ENCODE results near the gene ZNF624. TPM values are rescaled to one million over a fixed set of nuclear protein-coding genes. Genes with fewer than 3 reads are reported as not detected.

ZNF624 gene
- total RNA-seq, 1 donor from 2014 or later: 15.5 TPM

DNA sequence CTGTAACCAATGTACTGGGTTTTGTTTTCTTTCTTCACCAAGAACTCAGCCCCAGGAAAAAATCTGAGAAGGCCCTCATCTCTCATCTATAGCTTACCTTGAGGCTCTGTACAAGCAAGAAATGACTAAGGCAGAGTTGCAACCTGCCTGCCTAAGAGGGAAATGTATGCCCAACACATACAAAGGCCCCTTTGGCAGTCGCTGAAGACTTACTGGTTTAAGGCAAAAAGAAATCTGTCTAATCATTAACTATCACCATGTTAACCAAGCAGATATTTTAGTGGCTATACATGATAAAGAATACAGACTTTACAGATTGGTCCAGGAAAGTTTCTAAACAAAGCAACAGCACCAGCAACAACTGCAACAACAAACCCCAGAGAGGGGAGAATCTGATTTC lies 14.2 kb downstream of the ZNF624 start:
- Histone ChIP-seq H3K4me3 (no peak overlapping the region), H3K9me3 (no peaks in the 10 kb centered on the region), H3K36me3 (peaks cover 0 to 7% of the 10 kb centered on the region in 2 donors), H3K27ac (no peak overlapping the region), H3K4me1 (no peaks in the 10 kb centered on the region), H3K27me3 (no peaks in the 10 kb centered on the region)
- TF ChIP-seq, protein P1, sequence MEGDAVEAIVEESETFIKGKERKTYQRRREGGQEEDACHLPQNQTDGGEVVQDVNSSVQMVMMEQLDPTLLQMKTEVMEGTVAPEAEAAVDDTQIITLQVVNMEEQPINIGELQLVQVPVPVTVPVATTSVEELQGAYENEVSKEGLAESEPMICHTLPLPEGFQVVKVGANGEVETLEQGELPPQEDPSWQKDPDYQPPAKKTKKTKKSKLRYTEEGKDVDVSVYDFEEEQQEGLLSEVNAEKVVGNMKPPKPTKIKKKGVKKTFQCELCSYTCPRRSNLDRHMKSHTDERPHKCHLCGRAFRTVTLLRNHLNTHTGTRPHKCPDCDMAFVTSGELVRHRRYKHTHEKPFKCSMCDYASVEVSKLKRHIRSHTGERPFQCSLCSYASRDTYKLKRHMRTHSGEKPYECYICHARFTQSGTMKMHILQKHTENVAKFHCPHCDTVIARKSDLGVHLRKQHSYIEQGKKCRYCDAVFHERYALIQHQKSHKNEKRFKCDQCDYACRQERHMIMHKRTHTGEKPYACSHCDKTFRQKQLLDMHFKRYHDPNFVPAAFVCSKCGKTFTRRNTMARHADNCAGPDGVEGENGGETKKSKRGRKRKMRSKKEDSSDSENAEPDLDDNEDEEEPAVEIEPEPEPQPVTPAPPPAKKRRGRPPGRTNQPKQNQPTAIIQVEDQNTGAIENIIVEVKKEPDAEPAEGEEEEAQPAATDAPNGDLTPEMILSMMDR (IDR thresholded peaks at IDR 0.05): no peak
- TF ChIP-seq POLR2AphosphoS5 (IDR thresholded peaks at IDR 0.05; ENCODE audit: insufficient read depth in 1 of 2, low read depth in 1 of 2) (no peak), POLR2A (IDR thresholded peaks at IDR 0.05) (no peak)
- intact Hi-C loops (cut with DNase I): no loop called here
- DNase-seq (ENCODE audit: extremely low spot score in 2 of 2): no peak

DNA sequence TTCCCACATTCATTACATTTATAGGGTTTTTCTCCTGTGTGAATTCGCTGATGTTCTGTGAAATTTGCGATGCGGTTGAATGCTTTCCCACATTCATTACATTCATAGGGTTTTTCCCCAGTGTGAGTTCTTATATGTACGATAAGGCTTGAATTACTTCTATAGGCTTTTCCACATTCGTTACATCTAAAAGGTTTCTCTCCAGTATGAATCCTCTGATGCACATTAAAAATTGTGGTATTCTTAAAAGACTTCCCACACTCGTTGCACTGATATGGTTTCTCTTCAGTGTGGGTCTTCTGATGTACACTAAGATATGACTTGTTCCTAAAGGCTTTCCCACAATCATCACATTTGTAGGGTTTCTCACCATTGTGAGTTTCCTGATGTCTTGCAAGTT lies 30.4 kb downstream of the ZNF624 start:
- Histone ChIP-seq H3K4me3 (no peak overlapping the region), H3K9me3 (peaks cover 28% of the 10 kb centered on the region), H3K27me3 (no peaks in the 10 kb centered on the region), H3K36me3 (peaks cover 0 to 39% of the 10 kb centered on the region in 2 donors), H3K4me1 (no peaks in the 10 kb centered on the region), H3K27ac (no peak overlapping the region)
- TF ChIP-seq POLR2A (IDR thresholded peaks at IDR 0.05) (no peak), POLR2AphosphoS5 (IDR thresholded peaks at IDR 0.05; ENCODE audit: insufficient read depth in 1 of 2, low read depth in 1 of 2) (no peak)
- TF ChIP-seq, protein P1 (IDR thresholded peaks at IDR 0.05): no peak
- DNase-seq (ENCODE audit: extremely low spot score in 2 of 2): no peak
- intact Hi-C loops (cut with DNase I): no loop called here

GRCh38 chr17:16622540-16623277 lies 30.9 kb downstream of the ZNF624 start:
- Histone ChIP-seq H3K27me3 (no peaks in the 10 kb centered on the region), H3K4me1 (no peaks in the 10 kb centered on the region), H3K36me3 (peaks cover 0 to 39% of the 10 kb centered on the region in 2 donors), H3K27ac (no peak overlapping the region), H3K4me3 (no peak overlapping the region), H3K9me3 (peaks cover 29% of the 10 kb centered on the region)
- TF ChIP-seq, protein P1 (IDR thresholded peaks at IDR 0.05): no peak
- TF ChIP-seq POLR2A (IDR thresholded peaks at IDR 0.05): no peak
- intact Hi-C loops (cut with DNase I): no loop called here
- DNase-seq (ENCODE audit: extremely low spot score in 2 of 2): no peak

DNA sequence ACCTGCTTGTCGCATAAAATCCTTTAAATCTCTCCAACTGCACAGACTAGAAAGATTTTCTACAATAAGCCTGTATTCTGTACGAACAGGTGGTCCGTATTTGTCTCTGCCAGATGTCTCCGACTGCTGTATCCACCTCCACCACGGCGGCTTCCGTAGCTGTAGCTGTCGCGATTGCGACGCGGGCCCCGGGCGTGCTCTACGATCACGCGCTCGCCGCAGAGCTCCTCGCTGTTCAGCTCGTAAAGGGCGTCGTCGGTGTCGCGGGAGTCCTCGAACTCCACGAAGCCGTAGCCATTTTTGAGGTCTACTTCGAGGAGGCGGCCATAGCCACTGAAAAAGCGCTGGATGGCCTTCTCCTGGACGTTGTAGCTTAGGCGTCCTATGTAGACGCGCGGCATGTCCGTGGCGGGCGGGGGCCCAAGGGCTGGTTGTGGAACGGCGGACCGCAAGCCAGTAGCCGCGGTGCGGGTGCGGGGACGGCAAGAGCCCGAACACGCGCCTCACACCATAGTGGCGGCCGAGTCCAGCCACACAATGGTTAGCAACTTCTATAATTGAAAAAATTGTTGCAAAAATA lies 36.1 kb downstream of the ZNF624 start:
- intact Hi-C loops (cut with DNase I): no loop called here
- Histone ChIP-seq H3K9me3 (peaks cover 14% of the 10 kb centered on the region), H3K27ac (no peak overlapping the region), H3K4me1 (no peaks in the 10 kb centered on the region), H3K27me3 (no peaks in the 10 kb centered on the region), H3K36me3 (no peaks in the 10 kb centered on the region), H3K4me3 (no peak overlapping the region)
- no peak for DNase-seq (ENCODE audit: extremely low spot score in 2 of 2)
- TF ChIP-seq, protein P1 (IDR thresholded peaks at IDR 0.05): no peak
- TF ChIP-seq POLR2AphosphoS5 (IDR thresholded peaks at IDR 0.05; ENCODE audit: insufficient read depth in 1 of 2, low read depth in 1 of 2) (no peak), POLR2A (IDR thresholded peaks at IDR 0.05) (no peak)

DNA sequence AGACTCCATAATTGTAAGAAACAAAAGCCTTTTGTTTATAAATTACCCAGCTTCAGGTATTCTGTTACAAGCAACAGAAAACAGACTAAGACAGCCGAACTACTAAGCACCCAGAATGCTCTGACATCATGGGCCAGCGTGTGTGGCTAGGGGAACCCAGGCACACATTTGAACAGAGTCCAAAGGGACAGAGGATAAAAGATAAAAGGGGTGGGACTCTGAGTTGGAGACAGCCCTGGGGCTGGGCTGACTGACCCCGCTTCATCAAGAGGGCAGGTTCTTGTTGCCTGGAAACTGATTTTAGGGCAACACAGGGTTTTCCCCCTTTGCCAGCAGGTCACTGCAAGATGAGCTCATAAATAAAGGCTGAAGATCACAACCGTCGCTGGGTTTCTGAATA lies 54.1 kb downstream of the ZNF624 start:
- Histone ChIP-seq H3K36me3 (no peaks in the 10 kb centered on the region), H3K27ac (no peak overlapping the region), H3K4me3 (no peak overlapping the region), H3K4me1 (no peaks in the 10 kb centered on the region), H3K9me3 (no peaks in the 10 kb centered on the region), H3K27me3 (no peaks in the 10 kb centered on the region)
- intact Hi-C loops (cut with DNase I): no loop called here
- DNase-seq (ENCODE audit: extremely low spot score in 2 of 2): no peak
- TF ChIP-seq, protein P1 (IDR thresholded peaks at IDR 0.05): no peak
- TF ChIP-seq POLR2A (IDR thresholded peaks at IDR 0.05) (no peak), POLR2AphosphoS5 (IDR thresholded peaks at IDR 0.05; ENCODE audit: insufficient read depth in 1 of 2, low read depth in 1 of 2) (no peak)

Data from vagina (tissue), 2 donors.